ENCODE results near the gene UBAP2L.
A peak's percentile ranks its signal among the peaks of the same experiment; 100 is the strongest.
"Not testable (repeated sequence)": the region's sequence is repeated elsewhere in the genome, so short reads cannot be mapped to it uniquely, and the experiment has no call there.

UBAP2L gene

DNA sequence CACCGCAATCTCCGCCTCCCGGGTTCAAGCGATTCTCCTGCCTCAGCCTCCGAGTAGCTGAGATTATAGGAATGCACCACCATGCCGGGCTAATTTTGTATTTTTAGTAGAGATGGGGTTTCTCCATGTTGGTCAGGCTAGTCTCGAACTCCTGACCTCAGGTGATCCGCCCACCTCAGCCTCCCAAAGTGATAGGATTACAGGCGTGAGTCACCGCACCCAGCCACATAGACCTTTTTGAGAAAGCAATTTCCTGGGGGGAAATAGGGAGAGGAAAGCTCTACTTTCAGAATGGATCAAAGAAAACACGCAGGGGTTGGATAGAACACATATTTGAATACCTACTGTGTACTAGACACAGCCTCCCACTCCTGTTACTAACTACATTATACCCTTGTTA lies 15.0 kb upstream of the UBAP2L start:
- DNase-seq (ENCODE audit: low read depth) = not testable (repeated sequence)

DNA sequence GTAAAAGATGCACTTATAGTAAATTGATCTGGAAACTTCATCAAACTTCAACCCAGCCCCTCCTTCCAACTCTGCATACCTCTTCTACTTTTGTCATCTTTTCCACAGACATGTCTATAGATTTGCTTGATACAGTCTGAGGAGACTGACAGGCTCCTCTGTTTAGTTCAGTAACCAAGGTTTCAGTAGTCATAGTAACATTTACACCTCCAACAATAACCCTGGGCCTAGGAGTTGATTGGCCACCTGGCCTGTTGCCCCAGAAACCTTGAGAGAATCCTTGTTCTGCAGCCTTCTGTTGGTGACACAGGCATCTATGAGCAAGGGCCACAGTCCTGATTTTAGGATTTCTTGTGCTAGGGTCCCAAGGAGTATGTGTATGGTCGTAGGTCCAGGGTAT lies 14.6 kb upstream of the UBAP2L start, which contains the start of gene CFAP141:
Gene CFAP141, minus strand, starts transcription at position 138 of the 400 bp plus-strand sequence. Its CDS starts 26 bp downstream, at position 112.
- no peak for DNase-seq (ENCODE audit: low read depth)

GRCh38 chr1:154207262-154207661 lies 13.5 kb upstream of the UBAP2L start:
- DNase-seq (ENCODE audit: low read depth) = no peak

DNA sequence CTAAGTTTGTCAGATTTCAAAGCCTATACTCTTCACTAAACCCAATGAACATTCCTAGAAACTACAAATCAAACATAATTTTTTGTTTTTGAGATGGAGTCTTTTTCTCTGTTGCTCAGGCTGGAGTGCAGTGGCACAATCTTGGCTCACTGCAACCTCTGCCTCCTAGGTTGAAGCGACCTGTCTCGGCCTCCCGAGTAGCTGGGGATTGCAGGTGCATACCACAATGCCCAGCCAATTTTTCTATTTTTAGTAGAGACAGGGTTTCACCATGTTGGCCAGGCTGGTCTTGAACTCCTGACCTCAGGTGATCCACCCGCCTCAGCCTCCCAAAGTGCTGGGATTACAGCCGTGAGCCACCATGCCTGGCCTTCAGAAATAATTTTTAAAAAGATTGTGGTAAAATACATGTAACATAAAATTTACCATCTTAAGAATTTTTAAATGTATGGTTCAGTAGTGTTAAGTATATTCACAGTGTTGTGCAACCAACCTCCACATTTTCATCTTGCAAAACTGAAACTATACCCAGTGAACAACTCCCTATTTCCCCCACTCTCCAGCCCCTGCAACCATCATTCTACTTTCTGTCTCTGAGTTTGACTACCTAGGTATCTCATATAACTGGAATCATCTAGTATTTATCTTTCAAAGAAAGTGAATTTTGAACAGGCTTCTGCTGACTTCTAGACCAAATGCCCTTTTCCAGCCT lies 11.9 kb upstream of the UBAP2L start:
- no peak for DNase-seq (ENCODE audit: low read depth)

- DNase-seq (ENCODE audit: low read depth) = no peak
Observed at GRCh38 chr1:154212083-154212482, 8.7 kb upstream of the UBAP2L start.

DNA sequence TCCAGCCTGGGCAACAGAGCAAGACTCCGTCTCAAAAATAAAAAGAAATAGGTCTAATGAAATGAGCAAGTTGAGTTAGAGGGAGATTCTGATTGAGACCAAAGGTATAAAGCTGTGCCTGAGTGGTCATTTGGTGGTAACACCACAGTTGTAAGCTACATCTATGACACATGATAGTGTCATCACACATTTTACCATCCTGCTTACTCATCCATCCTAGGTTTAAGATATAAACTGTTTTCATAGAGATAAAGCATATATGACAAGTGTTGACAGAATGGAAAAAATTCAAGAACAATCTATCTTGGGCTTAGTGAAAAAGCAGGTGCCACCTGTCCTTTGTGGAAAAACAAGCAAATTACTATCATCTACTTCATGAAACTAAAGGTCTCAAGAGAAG lies 7.5 kb upstream of the UBAP2L start:
- no peak for DNase-seq (ENCODE audit: low read depth)

GRCh38 chr1:154218545-154218944 lies 2.2 kb upstream of the UBAP2L start:
- no peak for DNase-seq (ENCODE audit: low read depth)

- no peak for DNase-seq (ENCODE audit: low read depth)
Observed at GRCh38 chr1:154219541-154219940, 1.2 kb upstream of the UBAP2L start.

- no peak for DNase-seq (ENCODE audit: low read depth)
Observed at GRCh38 chr1:154220970-154221277, 169 bp downstream of the UBAP2L start.

GRCh38 chr1:154221278-154222001 lies 685 bp downstream of the UBAP2L start:
- DNase-seq (ENCODE audit: low read depth) = peak; percentile 67

DNA sequence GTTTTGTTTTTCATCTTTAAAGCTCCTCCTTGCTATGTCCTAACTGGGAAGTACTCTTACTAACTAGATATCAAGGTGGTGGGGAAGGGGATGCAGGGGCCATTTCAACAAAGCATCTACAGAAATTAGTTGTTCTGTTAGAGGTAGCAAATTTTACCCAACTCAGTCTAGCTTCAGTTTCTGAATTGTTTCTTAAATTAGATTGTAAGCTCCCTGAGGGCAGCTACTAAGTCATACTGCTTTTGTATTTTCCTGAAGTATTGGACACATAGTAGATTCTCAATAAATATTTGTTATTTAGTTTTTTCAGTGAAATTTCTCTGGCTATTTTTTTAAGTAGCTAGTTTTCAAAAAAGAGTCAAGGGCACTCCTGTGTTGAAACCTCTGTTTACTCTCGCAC lies 1.8 kb downstream of the UBAP2L start:
- DNase-seq (ENCODE audit: low read depth) = no peak

- no peak for DNase-seq (ENCODE audit: low read depth)
Observed at GRCh38 chr1:154222918-154223317, 2.2 kb downstream of the UBAP2L start.

DNA sequence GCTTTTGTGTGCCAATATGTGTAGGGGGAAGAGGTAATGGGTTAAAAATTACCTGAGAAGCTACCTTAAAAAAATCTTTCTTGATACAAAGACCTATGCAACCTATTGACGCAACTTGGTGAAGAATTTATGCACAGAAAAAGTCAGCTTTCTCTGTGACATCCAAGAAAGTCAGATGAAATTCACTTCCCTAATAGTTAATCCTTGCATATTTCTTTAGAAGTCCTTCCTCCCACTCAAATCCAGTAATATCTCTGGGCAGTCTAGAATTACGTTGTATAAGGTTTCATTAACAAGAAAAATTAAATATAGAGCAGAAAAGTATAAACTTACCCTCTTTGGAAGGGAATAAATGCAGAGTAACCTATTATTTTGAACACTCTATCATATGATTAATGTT lies 2.9 kb downstream of the UBAP2L start:
- DNase-seq (ENCODE audit: low read depth) = no peak

- DNase-seq (ENCODE audit: low read depth) = no peak
Observed at GRCh38 chr1:154225370-154225769, 4.6 kb downstream of the UBAP2L start.

DNA sequence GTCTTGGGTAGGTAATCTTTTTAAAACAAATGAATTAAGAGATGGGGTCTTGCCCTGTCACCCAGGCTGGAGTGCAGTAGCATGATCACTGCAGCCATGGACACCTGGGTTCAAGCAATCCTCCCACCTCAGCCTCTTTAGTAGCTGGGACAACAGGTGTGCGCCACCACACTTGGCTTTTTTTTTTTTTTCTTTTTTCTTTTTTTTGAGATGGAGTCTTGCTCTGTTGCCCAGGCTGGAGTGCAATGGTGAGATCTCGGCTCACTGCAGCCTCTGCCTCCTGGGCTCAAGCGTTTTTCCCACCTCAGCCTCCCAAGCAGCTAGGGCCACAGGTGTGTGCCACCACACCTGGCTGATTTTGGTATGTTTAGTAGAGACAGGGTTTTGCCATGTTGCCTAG lies 10.4 kb downstream of the UBAP2L start:
- DNase-seq (ENCODE audit: low read depth) = not testable (repeated sequence)

DNA sequence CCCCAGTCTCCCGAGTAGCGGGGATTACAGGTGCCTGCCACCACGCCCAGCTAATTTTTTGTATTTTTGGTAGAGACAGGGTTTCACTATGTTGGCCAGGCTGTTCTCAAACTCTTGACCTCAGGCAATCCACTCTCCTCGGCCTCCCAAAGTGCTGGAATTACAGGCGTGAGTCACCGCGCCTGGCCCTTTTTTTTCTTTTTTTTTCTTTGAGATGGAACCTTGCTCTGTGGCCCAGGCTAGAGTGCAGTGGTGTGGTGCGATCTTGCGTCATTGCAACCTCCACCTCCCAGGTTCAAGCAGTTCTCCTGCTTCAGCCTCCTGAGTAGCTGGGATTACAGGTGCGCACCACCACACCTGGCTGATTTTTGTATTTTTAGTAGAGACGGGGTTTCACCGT lies 12.4 kb downstream of the UBAP2L start:
- DNase-seq (ENCODE audit: low read depth) = not testable (repeated sequence)

- DNase-seq (ENCODE audit: low read depth) = no peak
Observed at GRCh38 chr1:154236855-154237254, 16.1 kb downstream of the UBAP2L start.

- DNase-seq (ENCODE audit: low read depth) = no peak
Observed at GRCh38 chr1:154237435-154237834, 16.7 kb downstream of the UBAP2L start.

- no peak for DNase-seq (ENCODE audit: low read depth)
Observed at GRCh38 chr1:154237880-154238506, 17.2 kb downstream of the UBAP2L start.

DNA sequence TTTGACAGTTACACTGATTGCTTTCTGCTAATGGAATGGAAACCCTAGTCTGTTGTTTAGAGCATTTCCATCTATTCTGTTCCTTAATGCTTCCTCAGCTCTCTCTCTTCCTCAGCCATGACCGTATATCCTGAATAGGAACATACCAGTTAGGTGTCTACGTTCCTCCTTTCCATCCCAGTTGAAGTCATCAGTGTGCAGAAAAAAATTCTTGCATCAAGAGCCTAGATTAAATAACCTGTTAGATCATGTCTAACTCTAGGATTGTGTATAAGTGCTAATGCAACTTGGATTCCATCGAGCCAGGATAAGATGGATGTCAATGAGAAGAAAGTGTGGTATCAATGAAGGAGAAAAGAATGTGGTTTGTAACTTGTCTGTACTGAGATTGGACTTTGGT lies 18.7 kb downstream of the UBAP2L start:
- DNase-seq (ENCODE audit: low read depth) = no peak

DNA sequence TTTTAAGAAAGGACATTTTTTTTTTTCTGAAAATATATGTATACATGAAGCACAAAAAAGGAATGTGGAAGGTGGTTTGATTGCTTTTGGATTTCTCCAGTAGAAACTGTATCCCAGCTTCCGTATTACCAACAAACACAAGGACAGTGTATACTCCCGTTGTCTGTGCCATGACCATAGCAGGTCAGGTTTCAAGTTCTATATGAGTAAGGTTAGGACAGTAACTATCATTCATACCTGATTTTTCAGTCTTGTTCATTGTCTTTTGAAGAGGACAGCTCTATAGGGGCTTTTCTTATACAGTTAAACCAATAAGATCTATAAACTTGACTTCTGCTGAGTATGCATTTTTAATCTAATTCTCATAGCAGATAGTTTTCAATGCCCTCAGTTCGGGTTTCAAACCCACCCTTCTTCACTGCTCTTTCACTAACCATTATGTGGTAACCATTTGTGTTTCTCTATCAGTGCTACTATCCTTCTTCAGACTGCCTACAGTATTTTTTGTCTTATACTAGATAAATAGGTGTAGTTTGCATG lies 19.6 kb downstream of the UBAP2L start:
- DNase-seq (ENCODE audit: low read depth) = no peak

- no peak for DNase-seq (ENCODE audit: low read depth)
Observed at GRCh38 chr1:154241703-154242351, 21.1 kb downstream of the UBAP2L start.

- no peak for DNase-seq (ENCODE audit: low read depth)
Observed at GRCh38 chr1:154253671-154254070, 32.9 kb downstream of the UBAP2L start.
